Activated T-helper 1 cell treated with Interleukin-2 at 50 U/mL for 16 hours (primary cell): ENCODE results near the gene ZNF101.

ENCODE experiments used
- DNase-seq: peaks from one replicate; pipeline ENCODE4 v3.0.0-alpha.2; 2020; ENCODE audit warnings: low read depth

ZNF101 gene

GRCh38 chr19:19668230-19669012, at the start of gene ZNF101:
ZNF101 (plus strand) TSS chr19:19668839; CDS start chr19:19668964, 125 bp downstream.
- DNase-seq, result peak; percentile 94

- no peak for DNase-seq
Measured at GRCh38 chr19:19619181-19619848, 49.3 kb upstream of the ZNF101 start.

- no peak for DNase-seq
Measured at GRCh38 chr19:19619849-19620210, 48.8 kb upstream of the ZNF101 start.

- no peak for DNase-seq
Measured at GRCh38 chr19:19623383-19623782, 45.3 kb upstream of the ZNF101 start.

- no peak for DNase-seq
Measured at GRCh38 chr19:19624032-19624570, 44.5 kb upstream of the ZNF101 start.

GRCh38 chr19:19626516-19627472, 41.8 kb upstream of the ZNF101 start:
- no peak for DNase-seq

- DNase-seq, result peak; percentile 81
Measured at GRCh38 chr19:19627621-19628500, 40.8 kb upstream of the ZNF101 start, which contains the start of gene LPAR2. LPAR2 (minus strand) TSS chr19:19628220; CDS start chr19:19627275, 945 bp downstream.

GRCh38 chr19:19628501-19629134, 40.0 kb upstream of the ZNF101 start:
- peak; percentile 33 for DNase-seq

- DNase-seq, result no peak
Measured at GRCh38 chr19:19630062-19630414, 38.6 kb upstream of the ZNF101 start.

- DNase-seq, result no peak
Measured at GRCh38 chr19:19630426-19630825, 38.2 kb upstream of the ZNF101 start.

GRCh38 chr19:19631346-19631745, 37.3 kb upstream of the ZNF101 start:
- DNase-seq, result no peak

GRCh38 chr19:19632661-19633060, 36.0 kb upstream of the ZNF101 start:
- DNase-seq, result no peak

- DNase-seq, result no peak
Measured at GRCh38 chr19:19633711-19634515, 34.7 kb upstream of the ZNF101 start.

- no peak for DNase-seq
Measured at GRCh38 chr19:19634516-19635312, 33.9 kb upstream of the ZNF101 start.

- no peak for DNase-seq
Measured at GRCh38 chr19:19635313-19635702, 33.3 kb upstream of the ZNF101 start.

GRCh38 chr19:19636573-19637185, 32.0 kb upstream of the ZNF101 start:
- no peak for DNase-seq

- no peak for DNase-seq
Measured at GRCh38 chr19:19637186-19637522, 31.5 kb upstream of the ZNF101 start.

- DNase-seq, result no peak
Measured at GRCh38 chr19:19637523-19638251, 31.0 kb upstream of the ZNF101 start.
